Measurements from ENCODE around the gene GPR141. TPM values are rescaled to one million over a fixed set of nuclear protein-coding genes. Genes with fewer than 3 reads are reported as not detected.
"Not testable (repeated sequence)": the region's sequence is repeated elsewhere in the genome, so short reads cannot be mapped to it uniquely, and the experiment has no call there.

The GPR141 gene
- total RNA-seq, 1 donor from 2014 or later: not detected

GRCh38 chr7:37698782-37699181, 15.2 kb downstream of the GPR141 start:
- TF ChIP-seq CTCF (IDR thresholded peaks at IDR 0.05): no peak
- Mint-ChIP-seq H3K27me3 (ENCODE audit: unreplicated experiment) (no peaks in the 10 kb centered on the region), H3K9me3 (ENCODE audit: unreplicated experiment) (no peaks in the 10 kb centered on the region), H3K27ac (ENCODE audit: unreplicated experiment) (no peak overlapping the region), H3K4me1 (ENCODE audit: unreplicated experiment) (no peaks in the 10 kb centered on the region), H3K4me3 (ENCODE audit: unreplicated experiment) (no peak overlapping the region), H3K36me3 (ENCODE audit: unreplicated experiment) (no peaks in the 10 kb centered on the region)
- no peak for DNase-seq (ENCODE audit: extremely low spot score, unreplicated experiment)

DNA sequence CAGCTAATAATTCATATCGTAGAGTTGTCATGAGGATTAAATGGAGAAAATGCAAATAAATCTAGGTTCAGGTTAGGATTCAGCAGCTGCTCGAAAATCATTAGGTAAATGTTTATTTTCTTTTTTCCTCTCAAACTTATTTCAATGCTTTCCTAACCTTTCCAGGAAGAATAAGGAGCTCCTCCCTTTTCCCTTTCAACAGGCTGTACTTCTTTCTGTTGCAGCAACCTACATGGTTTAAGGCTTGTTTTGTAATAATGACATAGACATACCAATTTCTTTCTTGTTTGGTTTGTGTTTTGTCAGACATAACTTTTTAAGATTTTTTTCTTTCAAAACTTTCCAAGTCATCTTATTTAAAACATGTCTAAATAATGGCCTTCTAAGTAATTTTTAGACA, 18.2 kb downstream of the GPR141 start:
- H3K36me3 Mint-ChIP-seq (ENCODE audit: unreplicated experiment): no peaks in the 10 kb centered on the region
- H3K4me3 Mint-ChIP-seq (ENCODE audit: unreplicated experiment): no peak overlapping the region
- H3K4me1 Mint-ChIP-seq (ENCODE audit: unreplicated experiment): no peaks in the 10 kb centered on the region
- no peaks in the 10 kb centered on the region for H3K9me3 Mint-ChIP-seq (ENCODE audit: unreplicated experiment)
- no peak for DNase-seq (ENCODE audit: extremely low spot score, unreplicated experiment)
- TF ChIP-seq CTCF (IDR thresholded peaks at IDR 0.05): no peak
- H3K27ac Mint-ChIP-seq (ENCODE audit: unreplicated experiment): no peak overlapping the region
- H3K27me3 Mint-ChIP-seq (ENCODE audit: unreplicated experiment): no peaks in the 10 kb centered on the region

DNA sequence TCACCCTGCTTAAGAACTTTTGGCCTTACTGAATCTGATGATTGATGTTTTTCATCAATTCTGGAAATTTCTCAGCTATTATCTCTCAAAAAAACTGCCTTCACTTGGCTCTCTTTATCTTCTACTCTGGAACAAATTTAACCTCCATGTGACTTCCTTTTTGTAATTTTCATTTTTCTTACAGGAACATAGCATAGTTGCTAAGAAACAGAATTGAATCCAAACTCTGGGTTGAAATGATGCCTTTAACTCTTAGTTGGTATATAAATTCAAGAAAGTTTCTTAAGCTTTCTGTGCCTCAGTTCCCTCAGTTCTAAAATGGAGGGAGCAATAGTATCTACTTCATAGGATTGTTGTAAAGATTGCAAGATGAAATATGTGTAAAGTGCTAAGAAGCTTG, 19.8 kb downstream of the GPR141 start:
- TF ChIP-seq CTCF (IDR thresholded peaks at IDR 0.05): no peak
- H3K27ac Mint-ChIP-seq (ENCODE audit: unreplicated experiment): no peak overlapping the region
- DNase-seq (ENCODE audit: extremely low spot score, unreplicated experiment): no peak
- no peaks in the 10 kb centered on the region for H3K27me3 Mint-ChIP-seq (ENCODE audit: unreplicated experiment)
- H3K9me3 Mint-ChIP-seq (ENCODE audit: unreplicated experiment): no peaks in the 10 kb centered on the region
- H3K36me3 Mint-ChIP-seq (ENCODE audit: unreplicated experiment): no peaks in the 10 kb centered on the region
- H3K4me3 Mint-ChIP-seq (ENCODE audit: unreplicated experiment): no peak overlapping the region
- H3K4me1 Mint-ChIP-seq (ENCODE audit: unreplicated experiment): no peaks in the 10 kb centered on the region

DNA sequence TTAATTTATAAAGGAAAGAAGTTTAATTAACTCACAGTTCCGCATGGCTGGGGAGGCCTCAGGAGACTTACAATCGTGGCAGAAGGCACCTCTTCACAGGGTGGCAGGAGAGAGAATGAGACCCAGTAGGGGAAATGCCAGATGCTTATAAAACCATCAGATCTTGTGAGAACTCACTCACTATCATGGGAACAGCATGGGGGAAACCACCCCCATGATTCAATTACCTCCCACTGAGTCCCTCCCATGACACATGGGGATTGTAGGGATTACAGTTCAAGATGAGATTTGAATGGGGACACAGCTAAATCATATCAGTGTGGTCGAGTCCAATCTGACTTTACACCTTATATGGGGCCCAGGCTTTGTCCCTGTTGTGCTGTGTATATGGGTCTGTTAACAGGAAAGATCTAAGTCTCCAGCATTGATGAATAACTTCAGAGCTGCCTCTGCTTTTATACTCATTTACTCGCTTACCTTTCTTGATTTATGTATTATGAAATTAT, 20.8 kb downstream of the GPR141 start:
- H3K36me3 Mint-ChIP-seq (ENCODE audit: unreplicated experiment); H3K9me3 Mint-ChIP-seq (ENCODE audit: unreplicated experiment); H3K4me3 Mint-ChIP-seq (ENCODE audit: unreplicated experiment); H3K4me1 Mint-ChIP-seq (ENCODE audit: unreplicated experiment); H3K27me3 Mint-ChIP-seq (ENCODE audit: unreplicated experiment); DNase-seq (ENCODE audit: extremely low spot score, unreplicated experiment); H3K27ac Mint-ChIP-seq (ENCODE audit: unreplicated experiment): not testable (repeated sequence)

- H3K4me3 Mint-ChIP-seq (ENCODE audit: unreplicated experiment): no peak overlapping the region
- H3K27me3 Mint-ChIP-seq (ENCODE audit: unreplicated experiment): no peaks in the 10 kb centered on the region
- no peaks in the 10 kb centered on the region for H3K4me1 Mint-ChIP-seq (ENCODE audit: unreplicated experiment)
- no peak for TF ChIP-seq CTCF (IDR thresholded peaks at IDR 0.05)
- no peaks in the 10 kb centered on the region for H3K36me3 Mint-ChIP-seq (ENCODE audit: unreplicated experiment)
- H3K9me3 Mint-ChIP-seq (ENCODE audit: unreplicated experiment): no peaks in the 10 kb centered on the region
- DNase-seq (ENCODE audit: extremely low spot score, unreplicated experiment): no peak
- no peak overlapping the region for H3K27ac Mint-ChIP-seq (ENCODE audit: unreplicated experiment)
Observed at GRCh38 chr7:37705976-37706375, 22.4 kb downstream of the GPR141 start.

DNA sequence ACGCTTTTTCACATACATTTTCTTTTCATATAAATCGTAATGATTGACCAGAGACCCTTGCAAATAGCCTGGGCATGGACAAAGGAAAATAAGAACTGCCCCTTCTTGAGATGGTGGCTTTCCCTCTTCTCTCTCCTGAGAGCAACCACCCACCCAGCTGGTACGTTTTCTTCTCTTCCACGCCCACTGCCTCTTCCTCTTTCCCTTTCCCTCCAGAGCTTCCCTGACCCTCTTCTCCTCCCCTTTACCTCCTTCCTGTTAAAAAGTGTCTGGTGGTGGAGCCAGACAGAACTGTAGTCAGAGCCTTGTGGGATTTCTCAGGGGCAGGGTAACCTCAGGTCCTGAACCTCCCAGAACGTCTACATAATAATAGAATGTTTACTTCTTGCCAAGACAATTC, 23.2 kb downstream of the GPR141 start:
- no peak for DNase-seq (ENCODE audit: extremely low spot score, unreplicated experiment)
- H3K27me3 Mint-ChIP-seq (ENCODE audit: unreplicated experiment): no peaks in the 10 kb centered on the region
- no peak for TF ChIP-seq CTCF (IDR thresholded peaks at IDR 0.05)
- H3K36me3 Mint-ChIP-seq (ENCODE audit: unreplicated experiment): no peaks in the 10 kb centered on the region
- no peak overlapping the region for H3K4me3 Mint-ChIP-seq (ENCODE audit: unreplicated experiment)
- no peaks in the 10 kb centered on the region for H3K9me3 Mint-ChIP-seq (ENCODE audit: unreplicated experiment)
- H3K27ac Mint-ChIP-seq (ENCODE audit: unreplicated experiment): no peak overlapping the region
- no peaks in the 10 kb centered on the region for H3K4me1 Mint-ChIP-seq (ENCODE audit: unreplicated experiment)
